Right lobe of liver (tissue), 4 donors: ENCODE results near the gene WDR93.

ENCODE experiments used
- POLR2A ChIP-seq: fragments of 450-650 bp; IDR thresholded peaks from one replicate; pipeline ENCODE4 v1.6.1; 2017; ENCODE audit warnings: antibody characterized with exemption, mild to moderate bottlenecking
- TF ChIP-seq, protein P1 (sequence below), 4 donors: fragments of 200-600 bp in 3 of 4; fragments of 450-650 bp in 1 of 4; IDR thresholded peaks; one replicate each; pipeline versions ENCODE4 v1.5.1 to v1.8.0; 2016 to 2022; ENCODE audit warnings: antibody characterized with exemption in 4 of 4, mild to moderate bottlenecking in 2 of 4
- donor health status: DM: no; HTN: no; CAD: no.
- donor health status: DM: no; HTN: no; CAD: no.
- donor health status: DM: no; HTN: yes; CAD: no.

GRCh38 chr15:89745768-89746167 lies 55.2 kb downstream of the WDR93 start:
- no peak for TF ChIP-seq POLR2A
- TF ChIP-seq, protein P1, sequence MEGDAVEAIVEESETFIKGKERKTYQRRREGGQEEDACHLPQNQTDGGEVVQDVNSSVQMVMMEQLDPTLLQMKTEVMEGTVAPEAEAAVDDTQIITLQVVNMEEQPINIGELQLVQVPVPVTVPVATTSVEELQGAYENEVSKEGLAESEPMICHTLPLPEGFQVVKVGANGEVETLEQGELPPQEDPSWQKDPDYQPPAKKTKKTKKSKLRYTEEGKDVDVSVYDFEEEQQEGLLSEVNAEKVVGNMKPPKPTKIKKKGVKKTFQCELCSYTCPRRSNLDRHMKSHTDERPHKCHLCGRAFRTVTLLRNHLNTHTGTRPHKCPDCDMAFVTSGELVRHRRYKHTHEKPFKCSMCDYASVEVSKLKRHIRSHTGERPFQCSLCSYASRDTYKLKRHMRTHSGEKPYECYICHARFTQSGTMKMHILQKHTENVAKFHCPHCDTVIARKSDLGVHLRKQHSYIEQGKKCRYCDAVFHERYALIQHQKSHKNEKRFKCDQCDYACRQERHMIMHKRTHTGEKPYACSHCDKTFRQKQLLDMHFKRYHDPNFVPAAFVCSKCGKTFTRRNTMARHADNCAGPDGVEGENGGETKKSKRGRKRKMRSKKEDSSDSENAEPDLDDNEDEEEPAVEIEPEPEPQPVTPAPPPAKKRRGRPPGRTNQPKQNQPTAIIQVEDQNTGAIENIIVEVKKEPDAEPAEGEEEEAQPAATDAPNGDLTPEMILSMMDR (IDR thresholded peaks at IDR 0.05), result no peak
